Activated CD4-positive, alpha-beta T cell treated with anti-CD3 and anti-CD28 coated beads, Interleukin-2, amount 50 U/mL, for 16 hours (primary cell): Measurements from ENCODE around the gene TM9SF2.
A peak's percentile ranks its signal among the peaks of the same experiment; 100 is the strongest.
"Not testable (repeated sequence)": the region's sequence is repeated elsewhere in the genome, so short reads cannot be mapped to it uniquely, and the experiment has no call there.

Experiments used
- DNase-seq: peaks from one replicate; pipeline ENCODE4 v3.0.0-alpha.2; 2020

The TM9SF2 gene

GRCh38 chr13:99540530-99540929 lies 39.3 kb downstream of the TM9SF2 start:
- peak; percentile 43 for DNase-seq

DNA sequence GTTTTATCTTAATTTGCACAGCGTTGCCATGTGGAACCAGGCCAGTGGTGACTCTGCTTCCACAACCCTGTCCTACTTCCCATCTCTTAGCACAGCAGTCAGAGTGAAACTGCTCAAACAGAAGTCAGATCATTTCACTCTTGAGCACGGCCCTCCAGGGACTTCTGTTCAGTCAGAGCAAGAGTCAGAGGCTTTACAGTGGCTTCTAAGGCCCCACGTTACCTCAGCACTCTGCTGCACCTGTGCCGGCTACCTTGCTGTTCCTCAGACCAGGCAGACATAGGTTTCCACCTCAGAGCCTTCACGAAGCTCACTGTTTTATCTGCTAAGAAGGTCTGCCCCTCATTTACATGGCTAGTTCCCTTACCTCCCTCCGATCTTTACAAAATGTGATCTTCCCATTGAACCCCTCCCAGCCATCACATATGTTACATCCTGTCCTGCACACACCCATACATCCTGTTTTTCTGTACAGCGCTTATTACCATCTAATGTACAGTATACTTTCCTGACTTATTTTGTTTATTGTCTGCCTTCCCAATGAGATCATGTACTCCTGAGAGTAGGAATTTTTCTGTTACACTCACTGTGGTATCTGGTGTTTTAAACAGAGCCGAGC lies 41.6 kb downstream of the TM9SF2 start:
- peak; percentile 89 for DNase-seq

DNA sequence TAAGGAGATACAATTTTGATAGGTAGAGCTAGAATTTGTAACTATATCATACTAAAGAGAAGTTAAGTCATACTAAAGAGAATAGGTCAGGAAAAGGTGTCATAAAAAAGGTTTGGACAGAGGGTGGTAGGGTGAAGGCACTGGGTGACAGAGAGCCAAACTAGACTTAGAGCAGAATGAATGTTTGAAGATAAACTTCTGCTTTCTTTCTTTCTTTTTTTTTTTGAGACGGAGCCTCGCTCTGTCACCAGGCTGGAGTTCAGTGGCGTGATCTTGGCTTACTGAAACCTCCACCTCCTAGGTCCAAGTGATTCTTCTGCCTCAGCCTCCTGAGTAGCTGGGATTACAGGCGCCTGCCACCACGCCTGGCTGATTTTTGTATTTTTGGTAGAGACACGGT lies 44.1 kb downstream of the TM9SF2 start:
- DNase-seq: no peak

DNA sequence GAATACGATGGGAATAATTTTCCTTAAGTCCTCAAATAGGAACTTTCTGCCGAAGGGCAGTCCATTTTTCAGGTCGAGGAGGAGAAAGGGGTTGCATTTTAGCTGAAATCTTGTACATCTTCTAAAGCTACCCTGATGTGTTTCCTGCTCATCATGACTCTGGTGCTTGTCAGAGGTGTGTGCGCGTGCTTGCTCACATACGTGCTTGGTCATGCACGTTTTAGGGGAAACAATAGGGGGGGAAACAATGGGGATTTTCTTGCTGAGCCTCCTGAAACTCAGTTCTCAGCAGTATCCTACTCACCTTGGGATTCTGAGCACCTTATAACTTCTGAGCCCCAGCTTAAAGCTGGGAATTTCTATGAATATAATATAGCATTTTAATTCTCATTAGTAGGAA lies 44.7 kb downstream of the TM9SF2 start:
- DNase-seq: no peak

DNA sequence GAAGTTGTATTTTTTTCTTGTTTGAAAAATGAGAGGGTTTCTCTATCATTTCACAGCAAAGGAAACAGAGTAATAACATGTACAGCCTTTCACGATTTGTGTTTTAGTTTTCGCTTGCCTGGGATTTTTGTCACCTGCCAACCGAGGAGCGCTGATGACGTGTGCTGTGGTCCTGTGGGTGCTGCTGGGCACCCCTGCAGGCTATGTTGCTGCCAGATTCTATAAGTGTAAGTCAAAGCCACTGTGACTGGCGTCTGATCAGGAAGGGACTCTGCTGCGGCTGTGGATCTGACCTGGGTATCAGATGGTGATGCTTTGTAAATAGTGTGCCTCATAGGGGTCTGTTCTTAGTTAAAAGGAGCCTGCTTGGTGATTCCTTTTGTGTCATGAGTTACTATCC lies 45.6 kb downstream of the TM9SF2 start:
- no peak for DNase-seq

GRCh38 chr13:99548448-99548847 lies 47.2 kb downstream of the TM9SF2 start:
- DNase-seq: peak; percentile 61

GRCh38 chr13:99553033-99553432 lies 51.8 kb downstream of the TM9SF2 start:
- DNase-seq: no peak

- no peak for DNase-seq
These were observed 53.9 kb downstream of the TM9SF2 start for GRCh38 chr13:99555149-99555548.

DNA sequence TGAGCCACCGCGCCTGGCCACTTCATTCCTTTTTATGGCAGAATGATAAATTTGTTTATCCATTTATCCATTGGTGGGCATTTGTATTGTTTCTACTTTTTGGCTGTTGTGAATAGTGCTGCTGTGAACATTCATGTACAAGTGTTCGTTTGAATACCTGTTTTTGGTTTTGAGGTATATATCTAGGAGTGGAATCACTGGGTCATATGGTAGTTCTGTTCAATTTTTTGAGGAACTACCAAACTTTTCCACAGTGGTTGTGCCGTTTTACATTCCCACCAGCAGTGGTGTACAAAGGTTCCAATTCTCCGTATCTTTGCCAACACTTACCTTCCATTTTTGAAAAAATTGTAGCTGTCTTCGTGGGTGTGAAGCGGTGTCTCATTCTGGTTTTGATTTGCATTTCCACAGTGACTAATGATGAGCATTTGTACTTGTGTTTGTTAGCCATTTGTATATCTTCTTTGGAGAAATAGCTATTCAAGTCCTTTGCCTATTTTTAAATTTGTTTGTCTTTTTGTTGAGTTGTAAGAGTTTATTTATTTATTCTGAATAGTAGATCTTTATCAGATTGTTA lies 55.7 kb downstream of the TM9SF2 start:
- no peak for DNase-seq

GRCh38 chr13:99558570-99559180 lies 57.4 kb downstream of the TM9SF2 start:
- DNase-seq: no peak

DNA sequence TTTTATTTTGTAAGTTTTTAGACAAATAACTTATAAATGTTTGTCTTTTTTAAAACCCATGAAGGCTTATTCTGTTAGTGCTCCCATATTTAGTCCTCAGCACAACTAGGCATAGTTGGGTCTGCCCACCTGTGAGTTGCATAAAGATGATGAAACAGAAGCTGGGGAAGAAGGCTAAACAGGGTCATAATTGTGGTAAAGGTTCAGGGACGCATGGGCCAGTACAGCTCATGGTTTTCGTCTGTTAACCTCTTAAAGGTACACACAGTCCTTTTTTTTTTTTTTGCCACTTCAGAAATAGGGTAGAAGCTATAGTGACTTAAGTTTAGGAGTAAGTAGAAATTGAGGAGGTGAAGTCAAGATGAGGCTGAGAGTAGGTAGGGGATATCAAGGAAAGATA lies 58.3 kb downstream of the TM9SF2 start:
- DNase-seq: no peak

DNA sequence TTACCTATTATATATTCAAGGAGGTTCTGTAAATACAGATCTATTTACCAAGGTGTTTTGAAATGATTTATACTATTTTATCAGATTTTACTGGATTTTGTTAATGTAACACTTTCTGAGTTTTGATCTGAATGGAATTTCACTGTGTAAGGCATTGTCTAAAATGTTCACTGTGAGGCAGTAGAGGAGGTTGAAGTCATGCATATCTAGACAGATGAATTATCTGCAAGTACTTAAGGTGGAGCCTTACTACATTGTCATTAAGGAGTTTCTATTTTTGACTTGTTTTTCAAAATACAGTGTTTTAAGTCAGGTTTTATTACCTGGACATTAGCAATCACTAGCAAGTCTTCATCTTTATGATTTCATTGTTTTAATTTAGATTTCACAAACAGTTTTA lies 62.1 kb downstream of the TM9SF2 start:
- no peak for DNase-seq

DNA sequence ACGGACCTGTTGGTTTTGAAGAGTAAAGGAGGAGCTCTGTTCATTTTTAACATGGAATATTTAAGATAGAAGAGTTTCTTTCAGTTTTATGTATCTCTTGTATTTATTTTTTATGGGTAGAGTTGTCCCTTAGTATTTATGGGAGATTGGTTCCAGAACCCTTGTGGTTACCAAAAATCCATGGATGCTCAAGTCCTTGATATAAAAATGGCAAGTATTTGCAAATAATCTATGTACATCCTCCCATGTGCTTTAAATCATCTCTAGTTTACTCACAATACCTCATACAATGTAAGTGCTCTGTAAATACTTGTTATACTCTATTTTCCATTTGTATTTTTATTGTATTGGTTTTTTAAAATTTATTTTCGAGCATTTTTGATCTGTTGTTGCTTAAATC lies 63.1 kb downstream of the TM9SF2 start:
- no peak for DNase-seq

- DNase-seq: no peak
These were observed 64.3 kb downstream of the TM9SF2 start for GRCh38 chr13:99565478-99566124.

DNA sequence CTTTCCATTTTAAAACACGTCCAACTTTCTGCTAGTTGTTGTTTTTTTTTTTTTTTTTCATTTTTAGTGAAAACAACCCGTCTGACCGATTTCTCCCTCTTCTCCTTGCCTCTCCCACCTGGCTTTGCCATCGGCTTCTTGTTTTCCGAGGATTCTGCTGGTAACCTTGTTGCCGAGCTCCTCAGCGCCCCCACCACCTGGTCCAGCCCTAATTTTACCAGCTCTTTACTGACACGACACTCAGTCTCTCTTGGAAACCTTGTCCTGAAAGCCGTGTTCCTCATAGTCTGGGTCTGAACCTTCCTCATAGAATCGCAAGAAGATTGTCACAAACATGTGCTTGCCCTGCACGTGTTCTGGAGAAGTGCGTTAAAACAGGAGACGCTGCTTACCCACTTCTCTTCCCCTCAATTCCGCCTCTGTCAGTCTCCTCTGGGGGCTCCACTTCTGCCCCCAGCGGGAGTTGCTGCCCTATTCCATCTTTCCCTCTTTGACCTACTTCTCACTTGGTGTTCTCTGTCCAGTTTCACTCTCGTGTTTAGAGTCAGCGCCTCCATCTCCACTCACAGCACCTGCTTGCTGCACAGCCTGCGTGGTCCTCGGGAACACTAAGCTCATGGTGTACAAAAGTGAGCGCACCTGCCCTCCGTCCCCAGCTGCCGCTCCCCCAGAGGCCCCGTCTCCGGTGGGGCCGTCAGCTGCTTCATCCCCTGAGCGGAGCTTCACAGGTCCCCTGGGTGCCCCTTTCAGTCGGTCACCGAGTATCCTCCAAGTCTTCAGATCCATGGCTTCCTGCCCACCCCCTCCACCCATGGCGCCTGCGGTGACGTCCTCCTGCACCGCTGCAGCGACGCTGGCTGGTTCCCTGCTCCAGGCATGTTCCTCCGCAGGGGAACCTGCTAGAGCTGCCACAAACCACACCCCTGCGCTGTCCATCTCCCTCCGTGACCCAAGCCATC lies 65.1 kb downstream of the TM9SF2 start:
- no peak for DNase-seq

DNA sequence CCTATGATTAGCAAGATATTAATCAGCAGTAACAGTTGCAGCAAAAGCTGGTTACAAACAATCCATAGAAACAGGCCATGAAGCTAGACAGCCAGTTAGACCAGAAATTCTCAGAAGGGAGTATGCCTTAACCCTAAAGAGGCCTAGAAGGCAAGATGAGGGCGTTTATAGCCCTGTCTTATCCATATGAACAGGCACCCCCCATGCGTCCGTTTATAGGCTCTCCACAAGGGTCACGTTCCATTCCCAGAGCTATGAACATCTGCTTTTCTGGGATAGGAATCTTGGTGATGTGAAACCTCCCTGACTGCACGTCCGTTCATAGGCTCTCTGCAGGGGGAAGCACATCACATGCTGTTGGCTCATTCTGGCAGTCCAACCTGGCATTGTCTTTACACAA lies 67.6 kb downstream of the TM9SF2 start:
- not testable (repeated sequence) for DNase-seq

GRCh38 chr13:99572131-99572530 lies 70.9 kb downstream of the TM9SF2 start:
- DNase-seq: no peak

- no peak for DNase-seq
These were observed 71.6 kb downstream of the TM9SF2 start for GRCh38 chr13:99572921-99573320.

DNA sequence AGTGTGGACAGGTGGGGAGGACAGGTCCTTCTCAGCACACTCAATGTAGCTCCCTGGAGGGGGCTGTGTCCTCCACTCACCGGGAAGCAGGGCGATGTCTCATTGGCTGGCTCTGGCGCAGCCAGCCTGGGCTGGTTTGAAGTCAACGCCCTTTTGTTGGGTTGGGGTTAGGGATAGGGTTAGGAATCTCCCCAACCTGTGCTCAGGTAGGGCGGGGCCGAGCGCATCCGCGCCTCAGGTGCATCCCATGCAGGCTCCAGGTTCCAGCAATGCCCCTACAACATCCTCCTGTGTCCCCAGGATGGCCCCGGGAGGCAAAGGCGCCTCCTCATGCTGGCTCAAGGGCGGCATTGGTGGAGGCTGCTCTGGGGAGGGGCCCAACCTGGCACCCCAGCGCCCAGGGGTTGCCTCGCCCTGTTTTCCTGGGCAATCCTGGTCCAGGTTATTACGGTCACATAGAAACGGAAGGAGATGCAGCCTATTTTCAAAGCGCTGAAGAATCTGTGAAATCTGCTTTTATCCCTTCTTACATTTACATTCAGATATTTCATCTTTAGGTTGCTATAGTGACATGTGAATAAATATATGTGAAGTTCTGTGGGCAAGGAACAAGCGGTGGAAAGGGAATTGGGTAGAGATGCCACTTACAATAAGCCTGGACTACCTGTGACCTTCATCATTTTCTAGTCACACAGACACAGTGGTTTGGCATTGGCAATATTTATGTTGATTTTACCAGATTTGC lies 74.3 kb downstream of the TM9SF2 start:
- DNase-seq: no peak

DNA sequence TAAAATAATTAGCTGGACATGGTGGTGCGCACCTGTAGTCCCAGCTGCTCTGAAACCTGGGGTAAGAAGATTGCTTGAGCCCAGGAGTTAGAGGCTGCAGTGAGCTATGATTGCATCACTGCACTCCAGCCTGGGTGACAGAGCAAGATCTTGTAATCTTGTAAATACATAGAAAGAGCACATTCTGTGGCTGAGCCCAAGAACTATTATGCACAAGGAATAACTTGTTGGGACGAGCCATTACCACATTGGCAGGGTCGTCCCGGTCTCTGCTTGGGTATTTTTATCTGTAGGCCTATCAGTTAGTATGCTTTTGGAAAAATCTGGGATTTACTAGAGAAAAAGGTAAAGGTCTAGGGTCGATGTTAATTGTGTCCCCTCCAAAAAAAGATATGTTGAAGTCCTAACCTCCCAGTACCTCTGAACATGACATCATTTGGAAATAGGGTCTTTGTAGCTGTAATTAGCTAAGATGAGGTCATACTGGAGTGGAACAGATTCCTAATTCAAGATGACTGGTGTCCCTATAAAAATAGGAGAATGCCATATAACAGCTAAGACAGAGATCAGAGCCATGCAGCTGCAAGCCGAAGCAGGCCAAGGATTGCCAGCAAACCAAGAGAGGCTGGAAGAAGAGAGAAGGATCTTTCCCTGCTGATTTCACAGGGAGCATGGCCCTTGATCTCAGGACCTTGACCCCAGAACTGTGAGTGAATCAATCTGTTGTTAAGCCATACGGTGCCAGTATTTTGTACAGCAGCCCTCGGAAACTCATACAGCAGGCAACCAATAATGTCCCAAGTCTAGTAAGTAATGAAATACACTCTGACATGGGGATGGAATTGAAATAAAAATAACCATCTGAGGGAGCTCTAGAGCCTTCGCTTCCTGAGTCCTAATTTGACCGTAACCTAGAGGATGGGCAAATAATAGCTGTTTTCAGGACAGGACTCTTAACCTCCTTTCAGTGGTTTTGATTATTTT lies 77.0 kb downstream of the TM9SF2 start:
- DNase-seq: no peak
